ENCODE data around the gene SERTAD1.
A peak's percentile ranks its signal among the peaks of the same experiment; 100 is the strongest.
"Not testable (repeated sequence)": the region's sequence is repeated elsewhere in the genome, so short reads cannot be mapped to it uniquely, and the experiment has no call there.

SERTAD1 gene, protein sequence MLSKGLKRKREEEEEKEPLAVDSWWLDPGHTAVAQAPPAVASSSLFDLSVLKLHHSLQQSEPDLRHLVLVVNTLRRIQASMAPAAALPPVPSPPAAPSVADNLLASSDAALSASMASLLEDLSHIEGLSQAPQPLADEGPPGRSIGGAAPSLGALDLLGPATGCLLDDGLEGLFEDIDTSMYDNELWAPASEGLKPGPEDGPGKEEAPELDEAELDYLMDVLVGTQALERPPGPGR

DNA sequence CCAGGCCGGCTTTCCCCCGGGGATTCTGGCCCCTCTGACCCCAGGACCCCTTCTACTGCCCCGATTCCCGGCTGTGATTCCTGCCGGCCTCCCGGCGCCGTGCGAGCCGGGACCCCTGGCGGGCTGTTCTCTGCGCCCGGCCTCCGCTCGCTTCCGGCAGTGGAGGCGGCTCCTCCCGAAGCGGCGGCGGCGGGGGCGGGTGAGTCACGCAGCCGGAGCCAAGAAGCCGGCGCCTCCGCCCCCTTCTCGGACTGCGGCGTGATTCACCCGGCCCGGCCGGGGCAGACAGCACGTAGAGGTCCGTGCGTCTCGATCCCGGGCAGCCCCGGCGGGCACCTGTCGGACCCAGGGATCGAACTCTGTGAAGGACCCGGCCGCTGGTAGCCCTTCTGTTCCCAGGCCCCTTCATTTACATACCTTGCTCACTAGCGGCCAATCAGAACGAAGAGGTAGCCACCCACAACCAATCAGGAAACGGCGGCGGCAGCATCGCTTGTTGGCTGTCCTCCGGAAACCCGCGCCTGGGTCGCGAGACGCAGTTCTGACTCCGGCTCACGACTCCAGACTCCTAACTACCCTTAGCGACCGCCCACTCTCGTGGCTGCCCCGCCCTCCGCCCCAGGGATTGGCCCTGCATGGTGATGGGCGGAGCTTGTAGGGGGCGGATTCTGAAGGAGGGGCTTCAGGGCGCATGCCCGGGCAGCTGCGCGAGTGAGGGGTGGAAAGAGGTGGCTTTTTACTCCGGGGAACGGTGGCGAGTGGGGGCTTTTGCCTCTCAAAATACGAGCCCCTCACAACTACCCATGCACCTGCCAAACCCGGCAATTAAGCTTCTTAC is at the start of gene SERTAD1:
SERTAD1 (minus strand) TSS at position 543 of the 838 bp plus-strand sequence. CDS start 2,446 bp downstream, outside the sequence.
- peak; percentile 98 for DNase-seq

DNA sequence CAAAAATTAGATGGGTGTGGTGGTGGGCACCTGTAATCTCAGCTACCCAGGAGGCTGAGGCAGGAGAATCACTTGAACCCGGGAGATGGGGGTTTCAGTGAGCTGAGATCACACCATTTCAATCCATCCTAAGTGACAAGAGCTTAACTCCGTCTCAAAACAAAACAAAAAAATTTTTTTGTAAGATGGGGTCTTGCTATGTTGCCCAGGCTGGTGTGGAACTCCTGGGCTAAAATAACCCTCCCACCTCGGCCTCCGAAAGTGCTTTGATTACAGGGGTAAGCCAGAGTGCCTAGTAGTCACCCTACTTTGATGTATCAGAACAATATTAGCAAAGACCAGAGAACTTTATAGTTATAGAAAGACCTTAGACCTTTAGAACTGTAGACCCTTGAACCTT is 48.9 kb upstream of the SERTAD1 start:
- no peak for DNase-seq

DNA sequence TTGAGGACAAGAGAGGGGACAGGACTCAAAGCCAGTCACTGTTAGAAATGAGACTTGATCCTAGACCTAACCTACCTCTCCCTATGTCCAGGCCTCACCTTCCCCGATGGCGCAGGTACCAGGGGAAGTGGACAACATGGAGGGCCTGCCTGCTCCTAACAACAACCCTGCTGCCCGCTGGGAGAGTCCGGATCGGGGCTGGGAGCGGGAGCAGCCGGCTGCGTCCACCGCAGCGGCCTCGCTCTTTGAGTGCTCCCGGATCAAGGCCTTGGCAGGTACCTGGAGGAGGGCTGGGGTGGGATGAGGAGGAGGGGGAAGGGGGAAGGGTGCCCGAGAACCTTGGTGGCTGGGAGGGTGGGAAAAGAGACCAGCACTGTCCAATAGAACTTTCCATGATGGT is 46.7 kb upstream of the SERTAD1 start:
- DNase-seq: no peak

DNA sequence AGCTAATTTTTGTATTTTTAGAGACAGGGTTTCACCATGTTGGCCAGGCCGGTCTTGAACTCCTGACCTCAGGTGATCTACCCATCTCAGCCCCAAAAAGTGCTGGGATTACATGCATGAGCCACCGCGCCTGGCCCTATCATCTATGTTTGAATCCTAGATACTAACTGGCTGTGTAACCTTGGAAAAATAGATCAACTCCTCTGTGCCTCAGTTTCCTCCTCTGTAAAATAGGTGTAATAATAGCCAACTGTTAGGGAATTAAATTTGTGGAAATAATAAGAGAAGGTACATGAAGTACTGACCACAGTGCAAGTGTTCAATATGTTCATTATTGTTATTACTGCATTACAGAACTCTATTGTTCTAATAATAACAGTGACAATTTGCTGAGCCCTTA is 45.3 kb upstream of the SERTAD1 start:
- no peak for DNase-seq

DNA sequence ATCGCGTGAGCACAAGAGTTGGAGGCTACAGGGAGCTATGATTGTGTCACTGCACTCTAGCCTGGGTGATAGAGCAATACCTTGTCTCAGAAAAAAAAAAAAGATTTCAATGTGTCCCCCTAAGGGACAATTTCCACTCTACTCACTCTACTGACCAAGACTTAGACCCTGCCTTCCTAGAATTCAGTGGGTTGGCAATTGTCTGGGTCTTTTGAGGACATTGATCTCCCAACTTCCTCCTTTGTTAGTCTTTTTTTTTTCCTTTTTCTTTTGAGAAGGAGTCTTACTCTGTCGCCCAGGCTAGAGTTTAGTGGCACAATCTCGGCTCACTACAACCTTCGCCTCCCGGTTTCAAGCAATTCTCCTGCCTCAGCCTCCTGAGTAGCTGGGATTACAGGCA is 43.2 kb upstream of the SERTAD1 start:
- DNase-seq: no peak

DNA sequence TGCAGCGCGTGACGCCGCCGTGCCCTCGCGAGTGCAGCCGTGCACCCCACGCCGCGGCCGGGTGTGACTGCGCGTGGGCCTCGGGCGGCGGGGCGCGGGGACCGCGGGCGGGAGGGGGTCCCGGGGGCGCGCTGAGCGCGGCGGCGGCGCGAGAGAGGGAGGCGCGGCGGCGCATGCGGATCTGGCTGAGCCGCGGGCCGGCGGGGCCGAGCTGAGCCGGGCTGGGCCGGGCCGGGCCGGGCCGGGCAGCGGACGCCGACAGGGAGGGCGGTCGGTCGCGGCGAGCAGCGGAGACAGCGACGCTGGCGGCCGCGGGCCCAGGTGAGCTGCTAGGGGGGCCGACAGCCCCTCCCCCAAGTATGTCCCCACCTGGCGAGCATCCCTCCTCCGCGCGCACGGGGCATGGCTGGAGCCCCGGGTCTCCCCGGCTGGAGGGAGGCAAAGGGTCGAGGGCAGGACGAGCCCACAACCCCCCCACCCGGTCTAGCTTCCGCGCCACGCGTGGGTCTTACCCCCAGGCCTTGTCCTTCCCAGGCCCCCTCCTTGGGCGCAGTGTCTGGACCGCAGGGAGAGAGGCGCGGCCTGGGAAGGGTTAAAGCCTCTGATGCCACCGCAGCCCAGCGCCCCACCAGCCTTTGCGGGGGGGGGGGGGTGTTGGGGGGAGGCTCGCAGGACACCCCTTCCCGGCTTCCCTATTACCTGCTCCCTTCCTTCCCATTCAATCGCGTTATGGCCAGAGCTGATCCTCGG is 41.4 kb upstream of the SERTAD1 start, which contains the start of gene SPTBN4:
SPTBN4 (plus strand) TSS at position 17 of the 750 bp plus-strand sequence. CDS start 5,621 bp downstream, outside the sequence.
- no peak for DNase-seq

DNA sequence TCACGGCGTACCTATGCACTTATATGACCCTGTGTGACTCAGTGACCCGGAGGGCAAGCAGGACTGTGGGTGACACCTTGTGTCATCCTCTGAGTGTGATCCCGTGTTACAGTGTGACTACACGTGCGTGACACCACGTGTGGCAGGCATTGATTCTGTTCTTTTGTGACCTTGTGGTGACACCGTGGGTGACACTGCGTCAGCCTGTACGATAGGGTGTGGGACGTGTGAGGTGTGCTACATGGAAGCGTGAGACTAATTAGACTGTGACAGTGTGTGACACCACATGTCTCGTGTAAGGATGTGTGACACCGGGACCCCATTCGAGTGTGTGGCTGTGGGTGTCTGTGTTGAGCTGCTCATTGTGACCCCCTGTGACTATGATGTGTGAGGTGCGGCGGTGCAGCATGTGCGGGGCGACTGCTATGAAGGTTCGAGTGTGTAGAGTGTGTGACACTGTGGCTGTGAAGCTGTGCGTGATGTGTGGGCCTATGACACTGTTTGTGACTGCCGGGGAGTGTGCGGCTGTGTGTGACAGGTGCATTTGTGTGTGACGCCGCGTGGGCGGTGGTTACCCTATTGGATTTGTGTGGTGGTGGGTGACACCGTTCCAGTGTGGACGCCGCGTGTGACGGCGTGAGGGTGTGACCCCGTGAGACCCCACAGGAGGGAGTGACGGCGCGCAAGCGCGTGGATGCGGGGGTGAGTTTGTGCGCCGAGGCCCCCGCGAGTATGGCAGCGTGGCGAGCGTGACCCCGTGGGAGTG is 40.6 kb upstream of the SERTAD1 start:
- DNase-seq: peak; percentile 17

DNA sequence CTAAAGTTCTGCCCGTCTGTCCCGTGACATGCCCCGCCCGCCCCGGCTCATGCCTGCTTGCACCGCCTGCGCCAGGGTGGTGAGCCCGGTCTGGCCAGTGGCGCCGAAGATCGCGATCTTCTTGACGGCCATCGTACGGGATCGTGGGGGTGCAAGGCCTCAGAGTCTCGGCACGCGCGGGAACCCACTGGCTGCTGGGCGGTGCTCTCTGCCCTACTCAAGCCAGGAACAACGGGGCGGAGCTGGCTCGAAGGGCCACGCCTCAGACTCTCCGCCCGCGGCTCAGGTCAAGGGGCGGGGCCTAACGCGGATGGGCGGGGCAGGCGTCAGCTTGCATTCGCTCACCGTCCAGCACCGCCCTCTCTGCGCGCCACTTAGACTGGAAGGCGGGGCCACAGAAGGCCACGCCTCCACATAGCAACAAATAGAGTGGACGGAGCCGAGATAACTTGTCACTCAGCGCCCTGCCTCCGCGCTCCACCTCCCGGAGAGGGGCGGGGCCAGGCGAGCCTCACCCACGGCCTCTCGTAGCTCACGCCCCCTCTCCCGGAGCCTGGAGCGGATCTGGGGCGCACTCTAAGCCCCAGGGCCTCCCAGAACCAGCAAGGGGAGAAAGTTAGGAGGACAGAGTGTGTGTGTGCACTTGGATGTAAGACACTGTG is 39.9 kb upstream of the SERTAD1 start, which contains the start of gene BLVRB:
BLVRB (minus strand) TSS at position 189 of the 662 bp plus-strand sequence; CDS start at position 132, 57 bp downstream.
- DNase-seq: peak; percentile 96

DNA sequence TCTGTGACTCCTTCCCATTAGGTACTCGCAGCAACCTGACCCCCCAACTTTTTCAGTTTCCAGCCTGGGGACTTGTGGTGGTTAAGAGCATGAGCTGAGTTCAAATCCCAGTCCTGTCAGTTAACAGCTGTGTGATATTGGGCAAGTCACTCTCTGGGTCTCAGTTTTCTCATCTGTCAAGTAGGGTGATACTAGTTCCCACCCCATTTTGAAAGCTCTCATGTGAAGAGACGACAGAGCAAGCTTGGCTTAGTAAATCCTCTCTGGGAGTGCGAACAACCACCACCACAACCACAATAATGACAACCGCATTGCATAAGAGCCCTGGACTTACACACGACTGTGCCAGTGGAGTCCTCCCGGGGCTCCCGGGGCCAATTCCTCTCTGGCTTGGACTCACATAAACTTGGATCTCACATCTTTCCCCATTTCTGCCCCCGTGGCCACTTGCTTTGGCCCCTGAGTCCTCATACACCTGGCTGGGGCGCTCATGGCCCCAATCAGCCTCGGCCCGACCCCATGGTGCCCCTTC is 39.3 kb upstream of the SERTAD1 start:
- DNase-seq: no peak

DNA sequence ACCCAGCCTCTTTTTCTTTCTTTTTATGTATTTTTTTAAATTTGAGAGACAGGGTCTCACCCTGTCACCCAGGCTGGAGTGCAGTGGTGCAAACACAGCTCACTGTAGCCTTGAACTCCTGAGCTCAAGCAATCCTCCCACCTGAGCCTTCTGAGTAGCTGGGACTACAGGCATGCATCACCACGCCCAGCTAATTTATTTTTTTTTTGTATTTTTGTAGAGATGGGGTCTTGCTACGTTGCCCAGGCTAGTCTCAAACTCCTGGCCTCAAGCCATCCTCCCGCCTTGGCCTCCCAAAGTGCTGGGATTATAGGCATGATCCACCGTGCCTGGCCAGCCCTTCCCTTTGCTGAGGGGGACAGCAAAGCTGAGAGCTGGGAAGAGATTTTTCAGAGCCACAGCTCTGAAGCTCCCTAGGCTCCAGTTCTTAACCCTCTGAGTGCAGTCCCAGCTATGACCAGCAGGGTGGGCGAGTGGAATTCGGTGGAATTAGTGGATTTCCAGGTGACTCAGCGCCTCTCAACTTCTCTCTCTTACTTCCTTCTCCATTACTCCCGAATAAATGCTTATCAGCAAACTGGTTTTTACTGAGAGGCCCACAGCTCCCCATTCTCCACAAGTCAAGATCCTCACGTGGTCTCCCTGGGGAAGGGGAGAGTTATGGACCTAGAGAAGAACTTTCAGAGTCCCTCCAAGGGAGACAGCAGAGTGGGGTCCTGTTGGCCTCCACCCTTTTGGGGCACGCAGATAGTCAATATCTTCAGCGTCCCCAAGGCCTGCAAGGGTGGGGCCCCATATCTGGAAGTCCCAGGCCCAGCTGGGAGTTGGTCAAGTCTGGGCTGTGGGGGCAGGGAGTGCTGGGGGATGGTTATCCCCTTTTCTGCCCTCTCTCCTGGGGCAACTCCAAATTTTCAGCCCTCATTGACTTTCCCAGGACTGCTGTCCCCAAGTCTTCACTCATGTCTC is 38.5 kb upstream of the SERTAD1 start:
- DNase-seq: peak; percentile 53

DNA sequence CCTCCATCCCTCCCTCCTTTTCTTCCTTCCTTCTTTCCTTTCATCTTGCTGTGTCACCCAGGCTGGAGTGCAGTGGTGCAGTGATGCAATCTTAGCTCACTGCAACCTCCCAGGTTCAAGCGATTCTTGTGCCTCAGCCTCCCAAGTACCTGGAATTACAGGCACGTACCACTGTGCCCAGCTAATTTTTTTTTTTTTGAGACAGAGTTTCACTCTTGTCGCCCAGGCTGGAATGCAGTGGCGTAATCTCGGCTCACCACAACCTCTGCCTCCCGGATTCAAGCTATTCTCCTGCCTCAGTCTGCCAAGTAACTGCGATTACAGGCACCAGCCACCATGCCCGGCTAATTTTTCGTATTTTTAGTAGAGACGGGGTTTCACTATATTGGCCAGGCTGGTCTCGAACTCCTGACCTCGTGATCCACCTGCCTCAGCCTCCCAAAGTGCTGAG is 37.8 kb upstream of the SERTAD1 start:
- not testable (repeated sequence) for DNase-seq

DNA sequence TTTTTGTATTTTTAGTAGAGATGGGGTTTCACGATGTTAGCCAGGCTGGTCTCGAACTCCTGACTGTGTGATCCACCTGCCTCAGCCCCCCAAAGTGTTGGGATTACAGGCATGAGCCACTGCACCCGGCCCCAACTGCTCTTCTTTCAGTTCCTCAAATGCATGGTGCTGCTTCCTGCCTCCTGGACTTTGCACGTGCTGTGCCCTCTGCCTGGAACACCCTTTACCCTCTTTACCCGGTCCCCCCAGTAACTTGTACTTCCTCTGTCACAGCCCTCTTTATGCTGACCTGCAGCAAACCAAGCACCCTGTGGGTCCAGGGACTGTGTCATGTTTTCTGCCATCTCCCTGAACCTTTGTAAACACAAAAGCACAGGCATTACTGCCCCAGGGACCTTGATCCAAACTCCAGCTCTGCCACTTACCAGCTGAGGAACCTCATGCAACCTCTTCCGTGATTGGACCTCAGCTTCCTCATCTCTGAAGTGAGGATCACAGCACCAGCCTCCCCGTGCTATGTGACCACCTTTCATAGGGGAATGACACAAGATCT is 36.0 kb upstream of the SERTAD1 start:
- DNase-seq: no peak

DNA sequence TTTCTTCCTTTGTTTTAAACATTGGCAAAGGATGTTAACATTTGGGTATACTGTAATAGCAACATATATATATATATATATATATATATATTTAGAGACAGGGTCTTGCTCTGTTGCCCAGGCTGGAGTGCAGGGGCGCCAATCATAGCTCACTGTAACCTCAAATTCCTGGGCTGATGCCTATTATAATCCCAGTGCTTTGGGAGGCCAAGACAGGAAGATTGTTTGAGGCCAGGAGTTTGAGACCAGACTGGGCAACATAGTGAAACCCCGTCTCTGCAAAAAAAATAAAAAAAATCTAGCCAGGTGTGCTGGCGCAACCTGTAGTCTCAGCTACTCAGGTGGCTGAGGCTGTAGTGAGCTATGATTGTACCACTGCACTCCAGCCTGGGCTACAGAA is 34.4 kb upstream of the SERTAD1 start:
- DNase-seq: no peak

DNA sequence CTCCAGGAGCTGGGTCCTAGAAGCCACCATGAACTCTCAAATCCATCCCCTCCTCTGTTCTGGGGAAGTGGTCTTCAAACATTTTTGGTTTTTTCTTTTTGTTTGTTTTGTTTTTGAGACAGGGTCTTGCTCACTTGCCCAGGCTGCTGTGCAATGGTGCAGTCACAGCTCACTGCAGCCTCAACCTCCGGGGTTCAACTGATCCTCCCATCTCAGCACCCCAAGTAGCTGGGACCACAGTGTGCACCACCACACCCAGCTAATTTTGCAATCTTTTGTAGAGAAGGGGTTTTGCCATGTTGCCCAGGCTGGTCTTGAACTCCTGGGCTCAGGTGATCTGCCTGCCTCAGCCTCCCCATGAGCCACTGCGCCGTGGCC is 32.8 kb upstream of the SERTAD1 start:
- no peak for DNase-seq

DNA sequence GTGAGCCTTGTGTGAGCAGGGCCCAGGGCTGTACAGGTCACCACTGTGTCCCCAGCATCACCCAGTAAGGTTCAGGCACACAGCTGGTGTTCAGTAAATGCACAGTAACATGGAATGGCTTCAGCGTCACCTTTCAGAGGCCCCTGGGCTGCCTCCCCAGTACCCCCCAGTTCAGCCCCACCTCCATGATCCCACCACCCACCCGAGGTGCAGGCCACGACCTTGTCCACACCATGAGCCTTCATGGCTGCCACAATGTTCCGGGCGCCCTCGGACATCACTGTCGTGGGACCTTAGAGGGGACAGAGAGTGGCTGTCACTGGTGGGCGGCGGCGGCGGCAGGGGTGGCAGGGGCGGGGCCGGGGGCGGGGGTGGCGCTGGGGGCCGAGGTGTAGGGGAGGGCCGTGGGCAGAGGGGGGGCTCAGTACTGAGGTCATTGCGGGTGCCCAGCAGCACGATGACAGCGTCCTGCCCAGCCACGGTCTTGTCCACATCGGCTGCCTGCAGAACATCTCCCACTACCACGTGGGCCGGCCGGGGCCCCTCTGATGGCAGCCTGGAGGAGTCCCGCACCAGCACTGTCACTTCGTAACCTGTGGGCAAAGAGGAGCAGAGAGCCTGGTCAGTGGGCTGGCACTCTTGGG is 32.3 kb upstream of the SERTAD1 start:
- no peak for DNase-seq

DNA sequence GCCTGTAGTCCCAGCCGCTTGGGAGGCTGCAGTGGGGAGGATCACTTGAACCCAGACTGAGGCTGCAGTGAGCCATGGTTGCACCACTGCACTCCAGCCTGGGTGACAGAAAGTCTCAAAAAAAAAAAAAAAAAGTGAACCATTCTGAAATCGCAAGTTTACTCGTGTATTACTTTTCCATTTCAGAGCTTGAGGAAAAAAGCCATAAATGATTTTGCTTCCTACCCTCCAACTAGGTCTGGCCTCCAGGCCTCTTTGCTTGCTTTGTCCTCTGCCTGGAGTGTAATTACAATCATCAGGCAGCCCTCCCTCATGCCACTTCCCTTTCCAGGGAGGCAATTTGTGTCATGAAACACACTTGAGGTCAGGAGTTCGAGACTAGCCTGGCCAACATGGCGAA is 31.3 kb upstream of the SERTAD1 start:
- no peak for DNase-seq

DNA sequence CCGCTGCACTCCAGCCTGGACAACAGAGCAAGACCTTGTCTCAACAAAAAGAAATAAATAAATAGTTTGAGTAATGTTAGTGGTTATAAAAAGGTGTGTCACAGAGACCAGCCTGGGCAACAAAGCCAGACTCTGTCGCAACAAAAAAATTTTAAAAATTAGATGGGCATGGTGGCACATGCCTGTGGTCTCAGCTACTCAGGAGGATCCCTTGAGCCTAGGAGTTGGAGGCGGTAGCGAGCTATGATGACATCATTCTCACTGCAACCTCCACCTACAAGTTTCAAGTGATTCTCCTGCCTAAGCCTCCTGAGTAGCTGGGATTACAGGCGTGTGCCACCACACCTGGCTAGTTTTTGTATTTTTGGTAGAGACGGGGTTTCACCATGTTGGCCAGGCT is 28.2 kb upstream of the SERTAD1 start:
- DNase-seq: not testable (repeated sequence)

DNA sequence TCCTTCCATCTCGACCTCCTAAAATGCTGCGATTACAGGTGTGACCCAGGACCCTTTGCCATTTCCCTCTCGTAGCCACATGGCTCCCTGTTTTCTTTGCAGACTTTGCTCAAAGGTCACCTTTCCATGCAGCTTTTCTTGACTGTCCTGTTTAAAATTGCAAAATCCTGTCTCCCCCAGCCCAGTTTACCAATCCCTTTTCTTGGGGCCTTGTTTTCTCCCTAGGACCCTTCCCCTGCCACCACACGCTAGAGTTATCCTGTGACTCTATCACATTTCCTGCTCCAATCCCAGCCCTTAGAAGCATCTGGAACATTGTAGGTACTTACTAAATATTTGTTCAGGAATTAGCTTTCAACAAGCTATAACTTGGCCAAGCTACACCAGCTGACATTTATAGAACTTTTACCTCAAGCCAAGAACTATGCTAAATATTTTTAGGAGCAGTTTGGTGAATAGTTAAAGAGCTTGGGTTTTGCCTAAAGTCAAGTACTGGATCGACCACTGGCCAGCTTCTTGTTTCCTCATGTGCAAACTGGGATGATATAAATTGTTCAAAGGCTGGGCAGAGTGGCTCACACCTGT is 27.5 kb upstream of the SERTAD1 start:
- DNase-seq: no peak

DNA sequence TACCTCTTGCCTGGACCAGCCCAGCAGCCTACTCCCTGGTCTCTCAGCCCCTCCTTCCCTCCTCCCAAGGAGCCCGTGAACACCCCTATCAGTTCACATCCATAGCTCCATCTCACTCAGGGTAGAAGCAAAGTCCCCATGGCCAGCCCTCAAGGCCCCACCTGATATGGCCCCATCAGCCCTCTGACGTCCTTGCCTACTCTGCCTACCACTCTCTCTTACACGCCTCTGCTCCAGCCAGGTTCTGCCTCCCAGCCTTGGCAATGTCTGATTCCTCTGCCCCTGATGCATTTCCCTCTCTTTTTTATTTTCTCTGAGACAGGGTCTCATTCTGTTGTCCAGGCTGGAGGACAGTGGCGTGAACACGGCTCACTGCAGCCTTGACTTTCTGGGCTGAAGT is 26.2 kb upstream of the SERTAD1 start:
- DNase-seq: no peak
